ENCODE data around the gene GPALPP1. TPM values are rescaled to one million over a fixed set of nuclear protein-coding genes. Genes with fewer than 3 reads are reported as not detected.

Gene GPALPP1
- total and polyA plus RNA-seq, 2 experiments from 2014 or later = 16.8 to 38.7 TPM

DNA sequence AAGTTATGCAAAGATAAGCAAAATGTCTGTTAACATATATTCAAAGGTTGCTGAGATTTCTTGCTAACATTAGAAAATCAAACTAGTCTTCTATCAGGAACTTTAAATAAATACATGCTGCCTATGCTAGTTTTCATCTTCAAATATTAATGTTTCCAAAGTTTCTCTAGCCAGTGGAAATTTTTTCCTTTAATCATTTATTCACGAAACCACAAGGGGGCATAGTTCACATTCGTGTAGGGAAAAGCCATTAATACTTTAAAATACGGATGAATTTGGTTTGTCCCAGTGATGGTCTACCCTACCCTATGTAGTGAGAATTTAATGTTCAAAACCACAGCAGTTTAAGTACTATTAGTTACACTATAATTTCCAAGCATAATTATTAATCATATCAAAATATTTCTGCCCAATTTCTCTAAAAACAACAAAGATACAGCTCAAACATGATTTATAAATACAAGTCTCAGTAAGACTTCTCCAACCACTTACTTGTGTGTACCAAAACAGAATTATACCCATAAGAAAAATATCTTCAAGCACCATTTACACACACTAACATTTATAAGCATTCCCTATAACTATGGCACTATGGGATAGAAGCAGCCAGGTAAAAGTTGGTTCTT, 16.3 kb upstream of the GPALPP1 start:
- H3K4me1 ChIP-seq (ENCODE audit: low read depth) = no peaks in the 10 kb centered on the region
- no peak overlapping the region for H3K4me3 ChIP-seq
- no peaks in the 10 kb centered on the region for H3K9me3 ChIP-seq (ENCODE audit: low read depth)
- H3K27ac ChIP-seq = no peak overlapping the region
- peak; percentile 55 to 58 for DNase-seq (ENCODE audit: low read depth in 1 of 2, low spot score in 1 of 2)
- H3K27me3 ChIP-seq = no peaks in the 10 kb centered on the region
- peaks cover 17% of the 10 kb centered on the region for H3K36me3 ChIP-seq
- TF ChIP-seq, protein P1, sequence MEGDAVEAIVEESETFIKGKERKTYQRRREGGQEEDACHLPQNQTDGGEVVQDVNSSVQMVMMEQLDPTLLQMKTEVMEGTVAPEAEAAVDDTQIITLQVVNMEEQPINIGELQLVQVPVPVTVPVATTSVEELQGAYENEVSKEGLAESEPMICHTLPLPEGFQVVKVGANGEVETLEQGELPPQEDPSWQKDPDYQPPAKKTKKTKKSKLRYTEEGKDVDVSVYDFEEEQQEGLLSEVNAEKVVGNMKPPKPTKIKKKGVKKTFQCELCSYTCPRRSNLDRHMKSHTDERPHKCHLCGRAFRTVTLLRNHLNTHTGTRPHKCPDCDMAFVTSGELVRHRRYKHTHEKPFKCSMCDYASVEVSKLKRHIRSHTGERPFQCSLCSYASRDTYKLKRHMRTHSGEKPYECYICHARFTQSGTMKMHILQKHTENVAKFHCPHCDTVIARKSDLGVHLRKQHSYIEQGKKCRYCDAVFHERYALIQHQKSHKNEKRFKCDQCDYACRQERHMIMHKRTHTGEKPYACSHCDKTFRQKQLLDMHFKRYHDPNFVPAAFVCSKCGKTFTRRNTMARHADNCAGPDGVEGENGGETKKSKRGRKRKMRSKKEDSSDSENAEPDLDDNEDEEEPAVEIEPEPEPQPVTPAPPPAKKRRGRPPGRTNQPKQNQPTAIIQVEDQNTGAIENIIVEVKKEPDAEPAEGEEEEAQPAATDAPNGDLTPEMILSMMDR (IDR thresholded peaks at IDR 0.05; ENCODE audit: low read depth, low read length) = peak; percentile 54

DNA sequence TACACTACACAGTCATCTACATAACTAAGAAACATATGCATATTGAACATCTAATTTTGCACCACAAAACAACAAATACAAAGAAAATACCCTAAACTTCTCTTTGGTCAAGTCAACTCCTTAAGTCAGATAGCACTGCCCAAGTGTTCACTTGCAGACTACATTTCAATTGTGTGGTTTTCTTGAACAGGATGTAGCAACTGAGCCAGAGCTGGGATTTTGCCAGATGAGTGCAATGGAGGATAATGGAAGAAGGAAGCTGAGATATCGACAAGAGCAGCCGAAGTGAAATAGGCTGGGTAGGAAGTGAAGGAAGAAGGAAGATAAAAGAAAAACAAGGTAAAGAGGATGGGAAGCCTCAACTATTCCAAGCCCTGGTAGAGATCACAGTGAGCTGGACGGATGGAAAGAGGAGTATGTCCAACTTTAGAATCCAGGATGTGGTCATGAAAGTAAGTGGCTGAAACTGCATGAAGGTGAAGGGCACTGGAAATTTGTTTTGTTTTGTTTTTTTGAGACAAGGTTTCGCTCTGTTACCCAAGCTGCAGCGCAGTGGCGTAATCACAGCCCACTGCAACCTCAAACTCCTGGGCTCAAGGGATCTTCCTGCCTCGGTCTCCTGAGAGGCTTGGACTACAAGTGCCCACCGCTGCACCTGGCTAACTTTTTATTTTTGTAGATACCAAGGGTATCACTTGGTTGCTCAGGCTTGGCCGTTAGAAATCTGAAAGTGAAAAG, 15.1 kb upstream of the GPALPP1 start:
- DNase-seq (ENCODE audit: low read depth in 1 of 2, low spot score in 1 of 2) = peak in 1 of 2 donors; percentile 90
- peaks cover 29% of the 10 kb centered on the region for H3K36me3 ChIP-seq

DNA sequence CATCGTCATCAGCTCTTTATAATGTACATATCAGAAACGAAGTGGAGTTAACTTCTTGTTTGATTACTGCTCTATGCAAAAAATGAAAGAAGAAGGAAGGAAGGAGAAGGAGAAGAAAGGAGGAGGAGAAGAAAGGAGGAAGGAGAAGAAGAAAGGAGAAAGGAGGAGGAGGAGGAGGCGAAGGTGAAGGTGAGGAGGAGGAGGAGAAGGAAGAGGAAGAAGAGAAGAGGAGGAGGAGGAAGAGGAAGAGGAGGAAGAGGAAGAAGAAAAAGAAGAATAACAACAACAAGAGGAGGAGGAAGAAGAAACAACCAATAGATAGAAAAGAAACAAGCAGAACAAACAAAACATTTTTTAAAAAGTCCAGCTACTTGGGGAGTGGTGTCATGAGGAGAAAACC, 13.1 kb upstream of the GPALPP1 start:
- no peaks in the 10 kb centered on the region for H3K9me3 ChIP-seq (ENCODE audit: low read depth)
- no peaks in the 10 kb centered on the region for H3K4me1 ChIP-seq (ENCODE audit: low read depth)
- H3K27ac ChIP-seq = no peak overlapping the region
- H3K27me3 ChIP-seq = no peaks in the 10 kb centered on the region
- H3K4me3 ChIP-seq = no peak overlapping the region
- peaks cover 41% of the 10 kb centered on the region for H3K36me3 ChIP-seq
- TF ChIP-seq, protein P1 (IDR thresholded peaks at IDR 0.05; ENCODE audit: low read depth, low read length) = no peak
- DNase-seq (ENCODE audit: low read depth in 1 of 2, low spot score in 1 of 2) = no peak

More for the DNA sequence above, 15.1 kb upstream of the GPALPP1 start:
- Histone ChIP-seq H3K4me3 (no peak overlapping the region), H3K4me1 (ENCODE audit: low read depth) (no peaks in the 10 kb centered on the region), H3K27me3 (no peaks in the 10 kb centered on the region), H3K27ac (peak overlapping the region; percentile 26), H3K9me3 (ENCODE audit: low read depth) (no peaks in the 10 kb centered on the region)
- TF ChIP-seq, protein P1 (IDR thresholded peaks at IDR 0.05; ENCODE audit: low read depth, low read length) = no peak

GRCh38 chr13:44976949-44977583, 12.3 kb upstream of the GPALPP1 start:
- Histone ChIP-seq H3K27ac (no peak overlapping the region), H3K4me1 (ENCODE audit: low read depth) (no peaks in the 10 kb centered on the region), H3K27me3 (no peaks in the 10 kb centered on the region), H3K9me3 (ENCODE audit: low read depth) (no peaks in the 10 kb centered on the region), H3K4me3 (no peak overlapping the region), H3K36me3 (peaks cover 41% of the 10 kb centered on the region)
- DNase-seq (ENCODE audit: low read depth in 1 of 2, low spot score in 1 of 2) = peak in 1 of 2 donors; percentile 18
- TF ChIP-seq, protein P1 (IDR thresholded peaks at IDR 0.05; ENCODE audit: low read depth, low read length) = no peak

GRCh38 chr13:44978328-44978727, 11.0 kb upstream of the GPALPP1 start:
- TF ChIP-seq, protein P1 (IDR thresholded peaks at IDR 0.05; ENCODE audit: low read depth, low read length) = peak; percentile 16
- DNase-seq (ENCODE audit: low read depth in 1 of 2, low spot score in 1 of 2) = no peak
- no peak overlapping the region for H3K4me3 ChIP-seq
- no peaks in the 10 kb centered on the region for H3K9me3 ChIP-seq (ENCODE audit: low read depth)
- H3K27me3 ChIP-seq = no peaks in the 10 kb centered on the region
- H3K4me1 ChIP-seq (ENCODE audit: low read depth) = no peaks in the 10 kb centered on the region
- peaks cover 41% of the 10 kb centered on the region for H3K36me3 ChIP-seq
- H3K27ac ChIP-seq = no peak overlapping the region

Measured in cardiac muscle cell (in vitro differentiated cells and primary cell).